ENCODE data around the gene CEPT1.

- TF ChIP-seq CTCF (IDR thresholded peaks at IDR 0.05) (no peak), POLR2A (IDR thresholded peaks at IDR 0.05) (no peak)
Observed at GRCh38 chr1:111199881-111200801, 60.1 kb downstream of the CEPT1 start, which contains the start of gene DENND2D.

Measured in testis (tissue), 2 donors.